Memory B cell (primary cell): ENCODE data around the gene GUCY2D.
A peak's percentile ranks its signal among the peaks of the same experiment; 100 is the strongest.

ENCODE experiments used
- ATAC-seq: fragments of 150-1000 bp; cut with Tn5 transposase; 2 replicates; pipeline ENCODE4 v1.10.0; 2021; ENCODE audit warnings: low read depth, mild to moderate bottlenecking, moderate library complexity
- DNase-seq, 2 donors: peaks; one replicate each; pipeline ENCODE4 v3.0.0; 2022; ENCODE audit warnings: low spot score in 2 of 2
- H3K27ac Mint-ChIP-seq: one replicate; pipeline ENCODE4 v1.8.0; 2022; ENCODE audit warnings: mild to moderate bottlenecking, moderate library complexity, mixed read lengths
- H3K27me3 Mint-ChIP-seq: one replicate; pipeline ENCODE4 v1.8.0; 2022; ENCODE audit warnings: mixed read lengths
- H3K36me3 Mint-ChIP-seq: one replicate; pipeline ENCODE4 v1.8.0; 2022; ENCODE audit warnings: mild to moderate bottlenecking, mixed read lengths
- H3K4me1 Mint-ChIP-seq: one replicate; pipeline ENCODE4 v1.8.0; 2022; ENCODE audit warnings: mixed read lengths
- H3K4me3 Mint-ChIP-seq: one replicate; pipeline ENCODE4 v1.8.0; 2022; ENCODE audit warnings: mild to moderate bottlenecking, moderate library complexity, mixed read lengths
- H3K9me3 Mint-ChIP-seq: one replicate; pipeline ENCODE4 v1.8.0; 2022; ENCODE audit warnings: mixed read lengths

The GUCY2D gene

GRCh38 chr17:8004899-8005298 lies 2.5 kb downstream of the GUCY2D start:
- Mint-ChIP-seq H3K36me3 (peaks cover 3% of the 10 kb centered on the region), H3K9me3 (peaks cover 3% of the 10 kb centered on the region), H3K4me1 (peaks cover 10% of the 10 kb centered on the region), H3K4me3 (no peak overlapping the region), H3K27me3 (peaks cover 16% of the 10 kb centered on the region), H3K27ac (no peak overlapping the region)
- no peak for DNase-seq
- no peak for ATAC-seq

GRCh38 chr17:8005357-8005756 lies 2.9 kb downstream of the GUCY2D start:
- Mint-ChIP-seq H3K4me3 (no peak overlapping the region), H3K27me3 (peaks cover 15% of the 10 kb centered on the region), H3K27ac (no peak overlapping the region), H3K36me3 (peaks cover 3% of the 10 kb centered on the region), H3K9me3 (peaks cover 3% of the 10 kb centered on the region), H3K4me1 (peaks cover 10% of the 10 kb centered on the region)
- ATAC-seq (no peak), DNase-seq (no peak)

- peaks cover 10% of the 10 kb centered on the region for H3K4me1 Mint-ChIP-seq
- ATAC-seq (peak; percentile 60), DNase-seq (no peak)
- H3K36me3 Mint-ChIP-seq, result peaks cover 3% of the 10 kb centered on the region
- H3K27ac Mint-ChIP-seq, result no peak overlapping the region
- peaks cover 3% of the 10 kb centered on the region for H3K9me3 Mint-ChIP-seq
- H3K27me3 Mint-ChIP-seq, result peaks cover 11% of the 10 kb centered on the region
- no peak overlapping the region for H3K4me3 Mint-ChIP-seq
These were observed 3.7 kb downstream of the GUCY2D start for GRCh38 chr17:8005967-8006730.

- Mint-ChIP-seq H3K27ac (no peak overlapping the region), H3K9me3 (peaks cover 3% of the 10 kb centered on the region), H3K36me3 (peaks cover 3% of the 10 kb centered on the region), H3K4me1 (peaks cover 6% of the 10 kb centered on the region), H3K4me3 (no peak overlapping the region), H3K27me3 (peaks cover 7% of the 10 kb centered on the region)
- ATAC-seq (no peak), DNase-seq (no peak)
These were observed 4.6 kb downstream of the GUCY2D start for GRCh38 chr17:8006836-8007680.

GRCh38 chr17:8007836-8008235 lies 5.4 kb downstream of the GUCY2D start:
- no peak overlapping the region for H3K4me3 Mint-ChIP-seq
- H3K9me3 Mint-ChIP-seq, result peaks cover 3% of the 10 kb centered on the region
- H3K36me3 Mint-ChIP-seq, result peaks cover 3% of the 10 kb centered on the region
- H3K27ac Mint-ChIP-seq, result no peak overlapping the region
- peaks cover 5% of the 10 kb centered on the region for H3K27me3 Mint-ChIP-seq
- peaks cover 2% of the 10 kb centered on the region for H3K4me1 Mint-ChIP-seq
- DNase-seq (no peak), ATAC-seq (no peak)

GRCh38 chr17:8012045-8012580 lies 9.7 kb downstream of the GUCY2D start:
- Mint-ChIP-seq H3K36me3 (no peaks in the 10 kb centered on the region), H3K4me3 (no peak overlapping the region), H3K4me1 (peaks cover 17% of the 10 kb centered on the region), H3K9me3 (no peaks in the 10 kb centered on the region), H3K27ac (no peak overlapping the region), H3K27me3 (peaks cover 20% of the 10 kb centered on the region)
- ATAC-seq (no peak), DNase-seq (no peak)

GRCh38 chr17:8012996-8013640 lies 10.7 kb downstream of the GUCY2D start:
- no peak for DNase-seq
- H3K9me3 Mint-ChIP-seq, result no peaks in the 10 kb centered on the region
- ATAC-seq, result peak; percentile 57
- peaks cover 19% of the 10 kb centered on the region for H3K27me3 Mint-ChIP-seq
- no peak overlapping the region for H3K4me3 Mint-ChIP-seq
- no peaks in the 10 kb centered on the region for H3K36me3 Mint-ChIP-seq
- no peak overlapping the region for H3K27ac Mint-ChIP-seq
- H3K4me1 Mint-ChIP-seq, result peaks cover 17% of the 10 kb centered on the region

- peaks cover 19% of the 10 kb centered on the region for H3K27me3 Mint-ChIP-seq
These were observed 11.5 kb downstream of the GUCY2D start for GRCh38 chr17:8013731-8014557.

GRCh38 chr17:8014558-8014850 lies 12.1 kb downstream of the GUCY2D start:
- Mint-ChIP-seq H3K4me1 (peaks cover 17% of the 10 kb centered on the region), H3K4me3 (no peak overlapping the region), H3K9me3 (no peaks in the 10 kb centered on the region), H3K27ac (no peak overlapping the region), H3K27me3 (peaks cover 22% of the 10 kb centered on the region), H3K36me3 (no peaks in the 10 kb centered on the region)
- no peak for DNase-seq
- no peak for ATAC-seq

More at GRCh38 chr17:8013731-8014557, 11.5 kb downstream of the GUCY2D start:
- Mint-ChIP-seq H3K4me3 (no peak overlapping the region), H3K27ac (no peak overlapping the region), H3K4me1 (peaks cover 17% of the 10 kb centered on the region), H3K36me3 (no peaks in the 10 kb centered on the region), H3K9me3 (no peaks in the 10 kb centered on the region)
- DNase-seq, result no peak
- ATAC-seq, result no peak

GRCh38 chr17:8015236-8015956 lies 13.0 kb downstream of the GUCY2D start:
- no peaks in the 10 kb centered on the region for H3K9me3 Mint-ChIP-seq
- no peaks in the 10 kb centered on the region for H3K36me3 Mint-ChIP-seq
- peak overlapping the region; percentile 32 for H3K4me3 Mint-ChIP-seq
- ATAC-seq (no peak), DNase-seq (no peak)
- peaks cover 17% of the 10 kb centered on the region for H3K4me1 Mint-ChIP-seq
- no peak overlapping the region for H3K27ac Mint-ChIP-seq
- peaks cover 23% of the 10 kb centered on the region for H3K27me3 Mint-ChIP-seq

GRCh38 chr17:8015957-8016631 lies 13.7 kb downstream of the GUCY2D start:
- ATAC-seq (peak; percentile 17), DNase-seq (no peak)
- H3K4me1 Mint-ChIP-seq, result peaks cover 17% of the 10 kb centered on the region
- H3K27ac Mint-ChIP-seq, result no peak overlapping the region
- peak overlapping the region; percentile 69 for H3K4me3 Mint-ChIP-seq
- peaks cover 23% of the 10 kb centered on the region for H3K27me3 Mint-ChIP-seq
- no peaks in the 10 kb centered on the region for H3K36me3 Mint-ChIP-seq
- H3K9me3 Mint-ChIP-seq, result no peaks in the 10 kb centered on the region

- no peak for DNase-seq
- Mint-ChIP-seq H3K4me3 (peak overlapping the region; percentile 69), H3K4me1 (peaks cover 17% of the 10 kb centered on the region)
These were observed 14.4 kb downstream of the GUCY2D start for GRCh38 chr17:8016632-8017424.

More at GRCh38 chr17:8016632-8017424, 14.4 kb downstream of the GUCY2D start:
- Mint-ChIP-seq H3K27me3 (peaks cover 27% of the 10 kb centered on the region), H3K36me3 (no peaks in the 10 kb centered on the region), H3K9me3 (no peaks in the 10 kb centered on the region), H3K27ac (no peak overlapping the region)
- ATAC-seq, result peak; percentile 67
